IPS DF 4.7 (cell line): Measurements from ENCODE around the gene FRAS1.
"Not testable (repeated sequence)": the region's sequence is repeated elsewhere in the genome, so short reads cannot be mapped to it uniquely, and the experiment has no call there.

Experiments used
- DNase-seq: peaks from one replicate; pipeline ENCODE4 v3.0.0-alpha.2; 2013; ENCODE audit warnings: low spot score; ENCODE audit errors: extremely low read depth

The FRAS1 gene

DNA sequence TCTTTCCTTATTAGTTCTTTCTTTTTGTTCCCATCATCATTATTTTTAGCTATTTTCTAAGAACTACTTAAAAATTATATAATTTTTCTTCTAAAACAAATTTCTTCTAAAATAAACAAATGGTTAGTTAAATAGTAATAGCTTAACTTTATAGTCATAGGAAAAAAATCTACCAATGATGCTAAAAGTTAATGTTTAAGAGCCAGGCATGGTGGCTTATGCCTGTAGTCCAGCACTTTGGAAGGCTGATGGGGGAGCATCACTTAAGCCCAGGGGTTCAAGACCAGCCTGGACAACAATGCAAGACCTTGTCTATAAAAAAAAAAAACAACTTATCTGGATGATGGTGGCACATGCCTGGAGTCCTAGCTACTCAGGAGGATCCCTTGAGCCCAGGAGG, 367.3 kb downstream of the FRAS1 start:
- DNase-seq: no peak

DNA sequence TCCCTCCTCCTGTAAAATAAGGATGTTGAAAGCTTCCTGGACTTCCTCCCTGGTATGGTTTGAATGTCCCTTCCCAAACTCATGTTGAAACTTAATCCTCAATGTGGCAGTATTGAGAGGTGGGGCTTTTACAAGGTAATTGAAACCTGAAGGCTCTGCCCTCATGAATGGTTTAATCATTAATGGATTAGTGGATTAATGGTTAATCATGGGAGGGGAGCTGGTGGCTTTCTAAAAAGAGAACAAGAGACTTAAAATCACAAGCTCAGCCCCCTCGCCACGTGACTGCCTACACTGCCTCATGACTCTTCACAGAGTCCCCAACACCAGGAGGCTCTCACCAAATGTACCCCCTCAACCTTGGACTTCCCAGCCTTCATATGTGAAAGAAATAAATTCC, 369.8 kb downstream of the FRAS1 start:
- DNase-seq: no peak

DNA sequence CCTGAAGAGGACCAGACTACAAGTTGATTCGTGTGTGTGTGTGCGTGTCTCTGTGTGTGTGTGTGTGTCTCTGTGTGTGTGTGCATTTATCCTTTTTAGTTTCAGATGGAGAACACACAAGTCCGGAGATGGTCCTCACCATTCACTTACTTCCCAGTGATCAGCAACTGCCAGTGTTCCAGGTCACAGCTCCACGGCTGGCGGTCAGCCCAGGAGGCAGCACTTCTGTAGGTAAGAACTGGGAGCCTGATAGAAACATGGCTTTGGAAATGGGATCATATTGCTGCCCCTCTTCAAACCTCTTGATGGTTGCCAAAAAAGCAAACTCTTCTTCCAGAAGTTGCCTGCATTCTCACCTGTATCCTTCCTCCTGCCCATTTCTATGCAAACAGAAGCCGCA, 371.9 kb downstream of the FRAS1 start:
- no peak for DNase-seq

DNA sequence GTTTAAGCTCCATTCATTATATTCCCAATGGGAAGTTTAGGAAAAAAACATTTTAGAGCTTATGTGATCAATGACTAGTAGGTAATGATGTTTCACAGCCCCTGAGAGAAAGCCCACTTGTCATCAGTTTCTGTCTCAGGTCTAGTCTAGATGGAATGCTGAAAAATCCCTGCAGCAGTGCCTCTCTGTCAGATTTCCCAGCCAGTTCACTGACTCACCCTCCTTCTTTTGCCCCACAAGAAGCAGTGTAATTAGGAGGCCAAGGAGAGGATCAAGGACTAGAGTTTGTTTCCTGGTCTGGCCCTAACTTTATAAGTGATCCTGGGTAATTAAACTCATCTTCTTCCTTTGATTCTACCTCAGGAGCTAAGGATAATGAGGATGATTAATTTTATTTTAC, 375.8 kb downstream of the FRAS1 start:
- DNase-seq: no peak

DNA sequence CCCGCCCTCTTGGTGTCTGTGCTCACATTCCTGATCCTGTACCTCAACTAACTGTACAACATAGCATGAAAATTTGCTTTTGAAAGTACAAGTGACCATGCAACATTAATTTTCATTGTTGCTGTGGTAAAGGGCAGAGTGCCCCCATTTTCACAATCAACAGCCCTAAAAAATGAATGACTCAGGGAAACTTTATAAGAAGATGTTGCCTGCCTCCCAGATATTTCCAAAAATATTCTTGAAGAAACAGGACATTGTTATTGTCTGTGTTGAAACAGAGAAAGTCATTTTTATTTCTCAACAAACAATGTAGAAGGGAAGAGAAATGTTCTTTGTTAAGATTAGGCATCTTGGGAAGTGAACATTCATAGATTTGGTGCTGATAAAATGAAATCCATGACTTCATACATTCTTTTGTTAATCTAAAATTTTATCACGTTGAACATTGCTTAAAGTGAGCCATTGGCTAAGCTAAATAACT, 380.5 kb downstream of the FRAS1 start:
- DNase-seq: no peak

DNA sequence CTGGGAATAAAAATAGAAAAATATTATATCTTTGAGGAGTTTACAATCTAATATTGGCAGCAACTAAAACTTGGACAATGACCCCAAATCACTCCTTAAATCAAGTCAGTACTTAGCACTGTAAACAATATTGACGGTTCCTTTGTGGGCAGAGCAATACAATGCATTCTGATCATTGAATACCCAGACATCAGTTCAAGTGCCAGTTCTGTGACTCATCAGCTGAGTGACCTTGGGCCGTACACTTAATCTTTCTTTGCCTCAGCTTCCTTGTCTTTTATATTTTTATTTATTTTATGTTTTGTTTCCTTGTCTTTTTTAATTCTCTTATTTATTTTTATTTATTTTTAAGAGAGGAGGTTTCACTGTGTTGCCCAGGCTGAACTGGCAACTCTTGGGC, 382.2 kb downstream of the FRAS1 start:
- DNase-seq: no peak

DNA sequence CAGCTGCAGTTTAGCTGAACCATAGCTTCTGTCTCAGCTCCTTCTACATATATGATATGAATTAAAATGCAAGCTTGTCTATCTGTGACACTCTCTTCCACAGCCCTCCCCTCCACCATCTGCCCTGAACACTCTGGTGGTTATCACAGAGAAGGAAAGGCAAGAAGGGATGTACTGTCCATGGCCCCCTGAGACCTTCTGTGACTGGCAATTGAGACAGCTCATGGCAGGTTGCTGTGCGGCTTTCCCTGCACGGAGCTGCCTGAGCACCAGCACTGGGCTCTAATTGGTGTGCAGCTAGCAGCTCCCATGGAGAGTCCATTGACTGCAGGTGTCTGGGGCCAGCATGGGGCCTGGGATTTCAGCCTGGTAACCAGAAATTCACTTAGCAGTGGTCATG, 384.6 kb downstream of the FRAS1 start:
- no peak for DNase-seq

DNA sequence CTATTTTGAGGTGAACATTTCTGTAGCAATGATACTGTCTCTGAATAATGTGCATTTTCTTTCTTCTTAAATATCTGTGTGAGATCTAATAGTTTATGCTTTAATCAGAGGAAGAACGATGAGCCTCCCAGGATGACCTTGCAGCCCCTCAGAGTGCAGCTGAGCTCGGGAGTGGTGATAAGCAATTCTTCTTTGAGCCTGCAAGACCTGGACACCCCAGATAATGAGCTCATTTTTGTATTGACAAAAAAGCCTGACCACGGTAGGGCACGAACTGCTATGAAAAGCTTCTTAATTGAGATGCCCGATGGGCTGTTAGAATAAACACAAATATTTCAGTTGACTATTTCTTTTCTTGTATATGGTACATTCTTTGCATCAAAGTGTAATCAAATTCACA, 389.5 kb downstream of the FRAS1 start:
- no peak for DNase-seq

DNA sequence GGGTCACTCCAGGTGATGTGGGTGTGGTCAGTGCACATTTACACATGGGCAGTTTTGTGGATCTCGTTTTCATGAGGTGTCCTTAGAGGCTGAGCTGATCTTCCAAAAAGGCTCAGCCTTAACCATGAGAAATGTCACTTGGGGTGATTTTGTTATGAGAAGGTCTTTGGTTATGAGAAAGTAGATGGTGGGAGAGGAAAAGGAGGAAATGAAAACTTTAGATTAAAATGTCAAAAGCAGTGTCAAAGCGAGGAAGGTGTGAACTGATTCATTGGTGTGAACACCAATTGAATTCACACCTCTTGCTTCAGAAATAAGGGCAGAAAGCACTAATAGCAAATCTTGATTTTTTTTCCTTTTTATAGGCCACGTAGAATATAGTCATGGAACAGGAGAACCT, 394.3 kb downstream of the FRAS1 start:
- no peak for DNase-seq

DNA sequence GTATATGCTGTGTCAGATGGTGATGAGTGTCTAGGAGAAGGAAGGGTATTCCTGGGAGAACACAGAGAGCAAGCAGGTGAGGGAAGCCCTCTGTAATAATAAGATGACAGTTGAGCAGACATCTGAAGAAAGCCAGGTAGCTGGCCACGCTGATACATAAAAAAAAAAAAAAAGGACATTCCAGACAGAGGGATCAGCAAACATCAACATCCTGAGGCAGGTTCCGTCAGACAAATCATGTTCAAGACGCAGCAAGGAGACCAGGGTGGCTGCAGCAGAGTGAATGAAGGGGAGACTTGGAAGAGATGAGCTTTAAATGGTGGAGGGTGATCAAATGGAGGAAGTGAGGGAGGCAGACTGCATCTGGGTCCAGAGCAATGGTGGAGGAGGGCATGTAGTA, 396.9 kb downstream of the FRAS1 start:
- no peak for DNase-seq

DNA sequence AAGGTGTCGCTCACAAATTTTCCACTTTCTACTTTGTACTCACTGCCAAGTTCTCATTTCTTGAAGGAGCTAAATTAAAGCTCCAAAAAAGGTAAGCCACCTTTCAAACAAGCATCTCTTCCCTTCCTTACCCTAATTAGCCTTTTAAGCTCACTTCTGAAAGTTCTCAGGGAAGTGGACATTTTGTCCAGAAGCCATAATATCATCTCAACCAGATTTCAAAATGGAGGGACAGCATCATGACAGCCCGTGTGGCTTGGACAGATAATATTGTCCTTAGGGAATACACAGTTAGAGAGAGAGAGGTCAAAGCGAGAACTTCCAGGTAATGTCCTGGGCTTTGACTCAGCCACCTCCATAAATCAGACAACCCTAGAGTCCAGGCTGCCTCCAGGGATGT, 400.6 kb downstream of the FRAS1 start:
- no peak for DNase-seq

DNA sequence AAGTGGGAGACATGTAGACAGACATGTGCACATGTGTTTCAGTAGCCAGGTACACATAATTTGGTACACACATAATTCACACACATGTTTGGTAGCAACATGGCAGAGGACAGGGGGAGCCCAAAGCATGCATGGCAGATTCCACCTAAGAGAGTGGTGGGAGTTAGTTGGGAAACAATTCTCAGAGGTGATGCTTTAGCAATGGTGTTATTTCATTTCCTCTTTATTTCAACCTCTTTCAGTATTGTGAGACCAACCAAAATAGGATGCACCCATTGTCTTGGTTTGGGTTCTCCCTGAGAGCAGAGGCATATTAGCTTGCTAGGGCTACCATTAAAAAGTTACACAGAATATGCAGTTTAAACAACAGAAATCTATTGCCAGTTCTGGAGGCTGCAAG, 402.2 kb downstream of the FRAS1 start:
- no peak for DNase-seq

DNA sequence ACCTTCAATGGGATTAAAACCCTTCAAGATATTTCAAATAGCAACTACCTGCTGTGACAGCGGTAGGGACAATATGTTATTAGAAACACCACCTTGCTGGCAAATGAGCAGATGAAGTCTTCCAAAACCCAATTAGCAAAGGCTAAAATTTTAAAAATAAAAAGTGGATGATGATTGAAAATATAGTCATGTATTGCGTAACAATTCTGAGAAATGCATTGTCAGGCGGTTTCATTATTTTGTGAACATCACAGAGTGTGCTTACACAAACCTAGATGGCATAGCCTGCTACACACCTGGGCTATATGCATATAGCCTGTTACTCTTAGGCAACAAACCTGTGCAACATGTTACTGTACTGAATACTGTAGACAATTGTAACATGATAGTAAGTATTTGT, 403.2 kb downstream of the FRAS1 start:
- DNase-seq: no peak

DNA sequence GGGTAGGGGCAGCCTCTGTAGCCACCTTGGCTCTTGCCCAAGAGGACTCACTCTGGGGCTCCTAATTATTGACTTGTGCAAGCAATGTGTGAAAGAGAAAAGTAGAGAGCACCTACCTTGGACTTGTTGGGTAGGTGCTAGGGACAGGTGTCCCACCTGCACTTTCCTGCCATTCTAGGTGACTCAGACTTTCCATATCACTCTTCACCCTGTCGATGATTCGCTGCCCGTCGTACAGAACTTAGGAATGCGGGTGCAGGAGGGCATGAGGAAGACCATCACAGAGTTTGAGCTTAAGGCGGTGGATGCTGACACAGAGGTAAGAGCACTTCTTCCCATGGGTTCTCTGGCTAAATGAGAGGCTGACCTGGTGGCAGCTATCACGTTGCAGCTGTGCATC, 407.1 kb downstream of the FRAS1 start:
- DNase-seq: no peak

DNA sequence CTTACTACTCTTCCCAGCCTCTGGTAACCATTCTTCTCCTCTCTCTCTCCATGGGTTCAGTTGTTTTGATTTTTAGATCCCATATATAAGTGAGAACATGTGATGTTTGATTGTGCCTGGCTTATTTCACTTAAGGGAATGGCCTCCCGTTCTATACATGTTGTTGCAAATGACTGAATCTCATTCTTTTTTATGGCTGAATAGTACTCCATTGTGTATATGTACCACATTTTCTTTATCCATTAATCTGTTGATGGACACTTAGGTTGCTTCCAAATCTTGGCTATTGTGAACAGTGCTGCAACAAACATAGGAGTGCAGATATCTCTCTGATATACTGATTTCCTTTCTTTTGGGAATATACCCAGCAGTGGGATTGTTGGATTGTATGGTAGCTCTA, 410.1 kb downstream of the FRAS1 start:
- not testable (repeated sequence) for DNase-seq

DNA sequence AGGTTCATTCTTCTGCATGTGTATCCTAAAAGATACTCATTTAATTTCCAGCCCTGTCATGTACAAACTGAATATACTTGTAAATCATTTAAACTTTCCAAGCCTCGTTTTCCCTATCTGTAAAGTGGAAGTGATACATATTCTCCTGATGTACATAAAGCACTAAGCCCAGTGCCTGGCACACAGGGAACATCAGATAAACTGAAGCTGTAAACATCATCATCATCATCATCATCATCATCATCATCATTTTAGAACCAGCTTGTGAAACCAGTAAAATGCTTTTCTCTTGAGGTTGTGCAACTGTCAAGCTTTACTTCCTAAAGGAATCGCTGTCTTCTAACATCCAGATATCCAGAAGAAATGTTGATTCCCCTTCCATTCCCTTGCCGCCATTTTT, 411.1 kb downstream of the FRAS1 start:
- no peak for DNase-seq

DNA sequence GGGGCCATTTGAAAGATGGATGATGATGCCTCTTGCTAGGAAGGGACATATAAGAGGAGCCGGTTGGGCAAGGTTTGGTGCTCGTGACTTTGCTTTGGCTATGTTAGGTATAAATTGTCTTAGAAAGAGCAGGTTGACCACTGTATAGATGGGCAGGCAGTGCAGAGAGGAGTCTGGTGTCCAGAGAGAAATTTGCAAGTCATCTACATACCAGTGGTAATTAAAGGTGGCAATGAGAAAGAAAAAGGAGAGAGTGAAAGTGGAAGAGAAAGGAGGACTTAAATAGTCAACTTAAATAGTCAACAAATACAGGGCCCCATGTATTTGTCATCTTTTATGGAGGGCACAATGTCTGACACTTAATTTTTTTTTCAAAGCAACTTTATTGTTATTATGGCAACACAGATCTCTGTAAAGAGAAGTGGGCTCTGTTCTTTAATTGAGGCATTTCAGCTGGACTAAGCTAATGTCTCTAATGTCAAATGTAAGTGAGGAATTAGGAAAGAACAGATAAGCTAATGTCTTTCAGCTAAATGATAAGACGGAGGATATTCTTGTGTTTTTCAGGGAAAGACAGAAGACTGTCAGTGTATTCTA, 419.1 kb downstream of the FRAS1 start:
- no peak for DNase-seq

DNA sequence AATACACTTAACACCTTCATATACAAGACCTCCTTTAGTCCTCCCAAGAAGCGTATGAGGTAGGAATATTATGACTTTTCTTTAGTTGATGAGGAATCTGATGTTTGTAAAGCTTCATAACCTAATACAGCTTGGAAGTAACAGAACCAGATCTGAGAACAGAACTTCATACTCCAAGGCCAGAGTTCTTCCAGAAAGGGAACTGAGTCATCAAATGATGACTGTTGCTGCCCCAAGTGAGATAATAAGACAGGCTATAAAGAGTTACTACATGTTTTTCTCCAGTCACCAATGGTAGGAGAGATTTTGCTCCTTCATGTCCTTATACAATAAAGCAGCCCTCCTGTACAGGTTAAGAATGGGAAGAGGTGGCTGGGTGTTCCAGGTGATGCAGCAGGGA, 420.2 kb downstream of the FRAS1 start:
- DNase-seq: no peak

DNA sequence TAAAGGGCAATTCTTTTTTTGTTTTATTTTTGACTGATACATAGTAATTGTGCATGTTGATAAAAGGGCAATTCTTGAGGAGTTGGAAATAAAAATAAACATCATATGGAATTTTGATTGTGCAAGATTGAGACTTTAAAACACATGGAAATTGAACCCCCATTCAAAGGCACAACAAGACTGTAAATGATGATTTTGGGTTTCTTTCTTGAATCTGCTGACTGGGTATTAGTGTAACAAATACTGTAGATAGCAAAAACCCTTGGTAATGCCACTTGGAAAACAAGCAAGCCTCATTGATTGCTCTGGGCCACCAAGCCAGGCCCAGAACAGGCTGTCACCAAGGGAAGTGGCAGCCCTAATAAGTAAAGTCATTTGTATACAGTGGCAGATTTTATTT, 421.4 kb downstream of the FRAS1 start:
- no peak for DNase-seq

DNA sequence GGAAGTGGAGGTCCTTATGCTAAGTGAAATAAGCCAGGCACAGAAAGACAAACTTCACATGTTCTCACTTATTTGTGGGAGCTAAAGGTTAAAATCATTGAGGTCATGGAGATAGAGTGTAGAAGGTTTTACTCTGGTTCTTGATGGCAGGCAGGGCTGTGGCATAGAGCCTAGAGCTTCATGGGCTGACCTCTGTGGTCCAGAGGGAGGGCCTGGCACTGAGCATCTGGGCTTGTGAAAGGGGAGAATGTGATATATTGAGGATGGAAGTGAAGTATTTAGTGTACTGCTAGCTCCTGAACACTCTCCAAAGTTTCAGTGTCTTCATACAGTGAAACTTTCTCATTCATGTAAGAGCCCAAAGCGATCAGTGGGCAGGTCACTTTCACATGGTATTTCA, 423.2 kb downstream of the FRAS1 start:
- no peak for DNase-seq

DNA sequence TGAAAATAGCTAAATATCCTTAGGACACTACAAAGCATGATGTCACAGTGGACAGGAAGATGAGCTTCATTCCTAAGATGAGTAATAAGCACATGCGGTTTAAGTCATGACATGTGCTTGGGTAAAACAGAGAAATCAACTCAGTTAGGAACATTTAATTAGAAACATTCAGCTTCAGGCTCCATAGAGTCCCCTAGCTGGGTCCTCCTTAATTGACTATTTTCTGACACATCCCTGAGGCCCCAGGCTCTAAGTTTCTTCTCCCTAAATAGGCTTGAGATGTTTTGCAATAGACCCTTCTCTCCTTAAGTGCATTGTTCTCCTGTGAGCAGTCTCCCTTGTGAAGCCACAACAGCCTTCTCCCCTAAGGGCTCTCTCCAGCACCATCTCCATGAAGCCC, 424.1 kb downstream of the FRAS1 start:
- no peak for DNase-seq

DNA sequence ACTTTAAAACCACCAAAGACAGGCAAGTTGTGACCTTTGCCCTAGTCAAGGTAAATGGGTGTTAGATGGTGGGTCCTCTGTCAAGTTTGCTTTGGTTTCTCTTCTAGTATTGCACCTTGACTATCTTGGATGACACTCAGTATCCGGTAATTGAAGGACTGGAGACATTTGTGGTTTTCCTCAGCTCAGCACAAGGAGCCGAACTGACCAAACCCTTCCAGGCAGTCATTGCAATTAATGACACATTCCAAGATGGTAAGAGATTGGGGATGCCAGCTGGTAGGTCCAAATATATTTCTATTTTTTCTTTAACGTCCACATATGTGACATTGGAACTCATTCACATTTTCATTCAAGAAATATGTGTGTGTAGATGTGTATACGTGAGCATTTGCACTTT, 425.2 kb downstream of the FRAS1 start:
- DNase-seq: no peak

DNA sequence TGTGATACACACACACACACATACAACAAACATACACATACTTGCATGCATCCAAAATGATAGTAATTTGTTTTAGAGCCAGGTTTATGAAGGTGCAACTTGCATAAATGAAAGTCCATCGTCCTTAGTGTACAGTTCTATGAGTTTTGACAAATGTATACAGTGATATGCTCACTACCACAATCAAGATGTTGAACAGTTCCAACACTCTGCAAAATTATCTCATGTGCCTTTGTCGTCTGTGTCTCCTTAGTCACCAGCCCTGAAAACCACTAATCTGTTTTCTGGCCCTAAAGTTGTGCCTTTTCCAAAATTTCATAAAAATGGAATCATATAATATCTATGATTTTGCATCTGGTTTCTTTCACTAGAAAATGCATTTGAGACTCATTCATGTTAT, 426.7 kb downstream of the FRAS1 start:
- no peak for DNase-seq

DNA sequence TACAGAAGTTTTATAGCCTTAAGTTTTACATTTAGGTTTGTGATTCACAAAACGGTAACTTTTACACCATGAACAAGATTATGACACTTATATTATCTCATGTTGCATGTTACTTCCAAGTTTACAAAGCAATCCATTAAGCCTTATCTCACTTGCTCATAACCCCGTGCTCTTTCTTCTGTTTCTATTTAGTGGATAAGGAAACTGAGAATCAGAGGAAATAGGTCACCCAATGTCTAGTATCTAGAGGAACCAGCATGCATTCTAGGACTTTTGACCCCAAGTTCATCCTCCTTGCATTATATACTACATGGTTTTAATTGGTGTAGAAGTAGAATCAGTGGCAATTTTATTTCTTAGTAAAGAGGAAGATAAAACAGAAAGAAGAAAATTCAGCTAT, 427.5 kb downstream of the FRAS1 start:
- no peak for DNase-seq
